Measurements from ENCODE around the gene GOLGA5. TPM values are rescaled to one million over a fixed set of nuclear protein-coding genes. Genes with fewer than 3 reads are reported as not detected.

Gene GOLGA5
- total RNA-seq, 1 donor from 2014 or later: 23.4 TPM

GRCh38 chr14:92860049-92860840 is 66.1 kb downstream of the GOLGA5 start:
- TF ChIP-seq, protein P1, sequence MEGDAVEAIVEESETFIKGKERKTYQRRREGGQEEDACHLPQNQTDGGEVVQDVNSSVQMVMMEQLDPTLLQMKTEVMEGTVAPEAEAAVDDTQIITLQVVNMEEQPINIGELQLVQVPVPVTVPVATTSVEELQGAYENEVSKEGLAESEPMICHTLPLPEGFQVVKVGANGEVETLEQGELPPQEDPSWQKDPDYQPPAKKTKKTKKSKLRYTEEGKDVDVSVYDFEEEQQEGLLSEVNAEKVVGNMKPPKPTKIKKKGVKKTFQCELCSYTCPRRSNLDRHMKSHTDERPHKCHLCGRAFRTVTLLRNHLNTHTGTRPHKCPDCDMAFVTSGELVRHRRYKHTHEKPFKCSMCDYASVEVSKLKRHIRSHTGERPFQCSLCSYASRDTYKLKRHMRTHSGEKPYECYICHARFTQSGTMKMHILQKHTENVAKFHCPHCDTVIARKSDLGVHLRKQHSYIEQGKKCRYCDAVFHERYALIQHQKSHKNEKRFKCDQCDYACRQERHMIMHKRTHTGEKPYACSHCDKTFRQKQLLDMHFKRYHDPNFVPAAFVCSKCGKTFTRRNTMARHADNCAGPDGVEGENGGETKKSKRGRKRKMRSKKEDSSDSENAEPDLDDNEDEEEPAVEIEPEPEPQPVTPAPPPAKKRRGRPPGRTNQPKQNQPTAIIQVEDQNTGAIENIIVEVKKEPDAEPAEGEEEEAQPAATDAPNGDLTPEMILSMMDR (conservative IDR thresholded peaks at IDR 0.05; ENCODE audit: low read depth, low read length): no peak
- no peak for DNase-seq (ENCODE audit: low read depth)
- H3K4me3 ChIP-seq (ENCODE audit: low read depth, low read length): no peak overlapping the region

DNA sequence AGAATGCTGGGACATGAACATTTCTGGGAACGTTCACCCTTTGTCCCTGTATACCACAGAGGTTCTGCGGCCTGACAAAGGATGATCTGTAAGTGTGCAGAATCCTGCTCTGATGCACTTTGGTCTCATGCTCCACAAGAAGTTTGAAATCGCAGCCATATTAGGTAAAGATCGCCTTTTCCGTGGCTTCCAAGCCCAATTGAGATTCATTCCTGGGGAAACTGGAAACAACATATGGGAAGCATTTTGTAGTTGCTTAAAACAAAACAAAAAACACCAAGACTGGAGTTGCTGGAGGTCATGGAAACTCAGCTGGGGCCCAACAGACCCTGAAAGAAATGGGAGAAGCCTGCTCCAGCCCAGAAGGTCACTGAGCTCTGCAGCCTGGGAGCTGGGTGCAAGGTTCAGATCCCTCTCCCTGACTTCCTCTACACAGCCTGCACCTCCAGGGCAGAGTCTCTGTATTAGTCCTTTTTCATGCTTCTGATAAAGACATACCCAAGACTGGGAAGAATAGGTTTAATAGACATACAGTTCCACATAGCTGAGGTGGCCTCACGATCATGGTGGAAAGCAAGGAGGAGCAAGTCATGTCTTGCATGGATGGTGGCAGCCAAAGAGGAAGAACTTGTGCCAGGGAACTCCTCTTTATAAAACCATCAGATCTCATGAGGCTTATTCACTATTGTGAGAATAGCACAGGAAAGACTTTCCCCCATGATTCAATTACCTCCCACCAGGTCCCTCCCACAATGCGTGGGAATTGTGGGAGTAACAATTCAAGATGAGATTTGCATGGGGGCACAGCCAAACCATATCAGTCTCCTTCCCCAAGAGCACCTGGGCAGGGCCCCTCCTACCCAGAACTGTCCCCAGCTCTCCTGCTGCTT is 68.0 kb downstream of the GOLGA5 start:
- TF ChIP-seq, protein P1 (conservative IDR thresholded peaks at IDR 0.05; ENCODE audit: low read depth, low read length): no peak
- no peak for DNase-seq (ENCODE audit: low read depth)
- H3K4me3 ChIP-seq (ENCODE audit: low read depth, low read length): no peak overlapping the region

- no peak for DNase-seq (ENCODE audit: low read depth)
- TF ChIP-seq, protein P1 (conservative IDR thresholded peaks at IDR 0.05; ENCODE audit: low read depth, low read length): no peak
- no peak overlapping the region for H3K4me3 ChIP-seq (ENCODE audit: low read depth, low read length)
Observed at GRCh38 chr14:92863286-92864080, 69.4 kb downstream of the GOLGA5 start.

- TF ChIP-seq, protein P1 (conservative IDR thresholded peaks at IDR 0.05; ENCODE audit: low read depth, low read length): no peak
- no peak for DNase-seq (ENCODE audit: low read depth)
- H3K4me3 ChIP-seq (ENCODE audit: low read depth, low read length): no peak overlapping the region
Observed at GRCh38 chr14:92865674-92866073, 71.6 kb downstream of the GOLGA5 start.

- TF ChIP-seq, protein P1 (conservative IDR thresholded peaks at IDR 0.05; ENCODE audit: low read depth, low read length): no peak
- H3K4me3 ChIP-seq (ENCODE audit: low read depth, low read length): no peak overlapping the region
- DNase-seq (ENCODE audit: low read depth): no peak
Observed at GRCh38 chr14:92866181-92866752, 72.2 kb downstream of the GOLGA5 start.
